Activated T-helper 1 cell treated with anti-CD3 and anti-CD28 coated beads, Interleukin-2, amount 50 U/mL, for 16 hours (primary cell): ENCODE measurements around the gene PAN3.

Source experiments
- DNase-seq, 2 donors: peaks; one replicate each; pipeline ENCODE4 v3.0.0-alpha.2; 2020; ENCODE audit warnings: low read depth in 1 of 2, low spot score in 1 of 2

Gene PAN3

GRCh38 chr13:28219408-28220099 lies 81.2 kb downstream of the PAN3 start:
- no peak for DNase-seq

- no peak for DNase-seq
These were observed 81.8 kb downstream of the PAN3 start for GRCh38 chr13:28220166-28220565.

DNA sequence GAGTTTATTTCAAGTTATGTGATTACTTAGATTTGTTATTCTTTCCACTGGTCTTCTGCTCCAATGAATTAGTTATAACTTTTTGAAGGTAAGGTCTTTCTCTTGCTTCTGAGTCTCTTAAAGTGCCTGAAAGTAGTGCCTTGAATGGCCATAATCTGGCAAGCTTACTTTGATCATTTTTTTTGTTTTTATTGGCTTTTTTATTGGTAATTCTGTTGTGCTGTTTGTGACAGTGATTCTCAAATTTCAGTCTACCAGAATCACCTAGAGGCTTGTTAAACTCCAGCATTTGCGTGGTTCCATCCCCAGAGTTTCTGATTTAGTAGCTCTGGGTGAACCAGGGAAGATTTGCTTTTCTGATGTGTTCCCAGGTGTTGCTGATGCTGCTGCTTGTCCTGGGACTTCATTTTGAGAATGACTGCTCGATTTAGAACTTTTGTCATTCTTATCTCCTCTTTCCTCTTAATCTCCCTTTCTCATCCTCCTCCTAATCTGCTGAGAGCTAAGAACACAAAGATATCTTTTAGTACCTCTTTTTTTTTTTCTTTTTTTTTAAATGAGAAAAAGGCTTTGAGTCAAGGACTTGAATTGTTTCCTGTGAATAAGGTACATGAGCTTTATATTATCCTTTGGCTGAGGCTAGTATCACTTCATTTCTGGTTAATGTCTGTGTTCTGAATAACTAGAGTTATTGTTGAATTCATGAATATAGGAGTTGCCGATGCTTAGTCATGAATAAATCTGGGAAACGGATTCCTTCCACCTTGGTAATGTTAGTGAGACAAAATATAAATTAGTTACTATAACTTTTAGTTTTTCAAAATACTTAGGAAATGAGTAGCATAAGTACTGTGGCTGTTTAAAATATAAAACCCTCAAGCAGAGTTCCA lies 91.4 kb downstream of the PAN3 start:
- DNase-seq = no peak

- DNase-seq = no peak
These were observed 93.3 kb downstream of the PAN3 start for GRCh38 chr13:28231642-28232041.

DNA sequence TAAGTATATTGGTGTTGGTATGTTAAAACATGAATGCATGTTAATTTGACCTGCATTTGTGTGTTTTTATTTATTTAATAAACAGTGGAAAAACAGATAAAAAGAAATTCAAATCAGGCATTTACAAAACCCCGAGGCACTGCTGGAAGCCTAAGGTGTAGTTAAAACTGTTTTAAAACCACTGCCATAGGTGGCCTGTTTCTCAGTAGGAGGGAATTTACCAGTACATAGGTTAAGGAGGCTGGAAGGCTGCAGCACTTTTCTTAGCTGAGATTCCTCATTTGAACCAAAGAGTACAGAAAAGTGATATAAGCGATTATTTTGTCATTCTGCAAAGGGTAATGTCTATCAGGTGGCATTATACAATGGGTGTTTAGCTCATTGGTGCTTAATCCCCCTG lies 99.6 kb downstream of the PAN3 start:
- DNase-seq = no peak

- no peak for DNase-seq
These were observed 101.0 kb downstream of the PAN3 start for GRCh38 chr13:28239374-28239773.

DNA sequence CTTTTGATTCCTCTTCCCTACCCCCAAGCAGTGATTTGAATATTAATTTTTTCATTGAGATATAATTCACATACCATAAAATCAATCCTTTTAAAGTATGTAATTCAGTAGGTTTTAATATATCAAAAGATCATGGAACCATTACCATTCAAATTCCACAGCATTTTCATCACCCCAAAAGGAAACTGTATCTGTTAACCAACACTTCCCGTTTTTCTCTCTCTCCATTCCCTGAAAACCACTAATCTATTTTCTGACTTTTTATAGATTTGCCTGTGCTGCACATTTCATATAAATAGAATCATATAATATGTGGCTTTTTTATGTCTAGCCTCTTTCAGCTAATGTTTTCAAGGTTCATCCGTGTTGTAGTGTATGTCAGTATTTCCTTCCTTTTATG lies 107.1 kb downstream of the PAN3 start:
- no peak for DNase-seq

- no peak for DNase-seq
These were observed 108.5 kb downstream of the PAN3 start for GRCh38 chr13:28246891-28247290.

DNA sequence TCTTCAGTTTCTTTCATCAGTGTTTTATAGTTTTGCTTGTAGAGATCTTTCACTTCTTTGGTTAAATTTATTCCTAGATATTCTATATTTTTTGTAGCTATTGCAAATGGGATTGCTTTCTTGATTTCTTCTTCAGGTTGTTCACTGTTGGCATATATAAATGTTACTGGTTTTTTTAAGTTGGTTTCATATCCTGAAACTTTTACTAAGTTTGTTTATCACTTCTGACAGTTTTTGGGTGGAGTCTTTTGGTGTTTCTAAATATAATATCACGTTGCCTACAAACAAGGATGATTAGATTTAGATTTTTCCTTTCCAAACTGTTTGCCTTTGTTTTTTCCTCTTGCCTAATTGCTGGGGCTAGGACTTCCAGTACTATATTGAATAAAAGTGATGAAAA lies 109.7 kb downstream of the PAN3 start:
- no peak for DNase-seq

DNA sequence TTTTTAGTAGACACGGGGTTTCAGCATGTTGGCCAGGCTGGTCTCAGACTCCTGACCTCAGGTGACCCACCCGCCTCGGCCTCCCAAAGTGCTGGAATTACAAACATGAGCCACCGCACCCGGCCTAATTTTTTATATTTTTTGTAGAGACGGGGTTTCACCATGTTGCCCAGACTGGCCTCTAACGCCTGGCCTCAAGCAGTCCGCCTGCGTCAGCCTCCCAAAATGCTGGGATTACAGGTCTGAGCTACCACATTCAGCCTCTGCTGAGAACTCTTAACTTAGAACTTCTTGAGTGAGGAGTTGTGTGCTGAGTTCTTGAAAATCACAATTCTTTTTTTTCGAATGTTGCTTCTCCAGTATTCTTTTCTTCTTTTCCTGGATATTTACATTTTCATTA lies 112.2 kb downstream of the PAN3 start:
- DNase-seq = no peak

- DNase-seq = no peak
These were observed 113.1 kb downstream of the PAN3 start for GRCh38 chr13:28251466-28251865.

DNA sequence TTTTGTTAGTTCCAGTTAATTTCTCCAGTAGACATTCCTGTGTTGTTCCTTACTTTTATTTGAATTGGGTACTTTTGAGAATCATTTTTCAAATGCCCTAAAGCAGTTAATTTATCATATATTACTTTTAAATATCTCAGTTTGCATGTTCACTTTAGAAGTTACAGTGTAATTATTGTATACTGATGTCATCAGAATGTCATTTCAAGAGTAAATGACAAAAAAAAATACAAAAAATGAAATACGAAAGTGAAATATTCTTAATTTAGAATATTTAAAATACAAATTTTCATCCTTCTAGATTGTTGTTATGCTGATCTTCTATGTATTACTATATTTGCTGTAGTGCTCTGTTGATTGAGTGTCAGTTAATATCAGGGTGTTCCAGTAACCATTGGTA lies 114.2 kb downstream of the PAN3 start:
- DNase-seq = no peak

GRCh38 chr13:28257305-28257704 lies 119.0 kb downstream of the PAN3 start:
- DNase-seq = no peak

GRCh38 chr13:28258417-28258816 lies 120.1 kb downstream of the PAN3 start:
- DNase-seq = no peak

- DNase-seq = no peak
These were observed 129.2 kb downstream of the PAN3 start for GRCh38 chr13:28267497-28267896.

DNA sequence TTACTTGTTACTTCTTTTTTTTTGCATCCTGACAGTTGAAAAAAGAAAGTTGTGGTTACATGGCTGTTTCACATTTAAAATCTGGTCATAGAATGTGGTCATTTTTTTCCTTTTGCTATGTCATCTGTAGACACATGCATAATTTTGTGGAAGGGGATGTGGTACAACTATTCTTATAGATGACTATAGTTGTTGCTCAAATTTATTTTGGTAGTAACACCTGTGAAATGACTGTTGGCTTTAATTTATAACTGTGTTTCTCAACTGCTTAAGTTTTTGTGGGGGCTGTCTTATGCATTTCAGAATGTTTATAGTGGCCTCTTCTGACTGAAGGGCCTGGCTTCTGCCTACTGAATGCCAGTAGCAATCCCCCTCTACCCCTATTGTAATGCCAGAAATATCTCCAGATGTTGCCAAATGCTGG lies 130.5 kb downstream of the PAN3 start:
- no peak for DNase-seq

DNA sequence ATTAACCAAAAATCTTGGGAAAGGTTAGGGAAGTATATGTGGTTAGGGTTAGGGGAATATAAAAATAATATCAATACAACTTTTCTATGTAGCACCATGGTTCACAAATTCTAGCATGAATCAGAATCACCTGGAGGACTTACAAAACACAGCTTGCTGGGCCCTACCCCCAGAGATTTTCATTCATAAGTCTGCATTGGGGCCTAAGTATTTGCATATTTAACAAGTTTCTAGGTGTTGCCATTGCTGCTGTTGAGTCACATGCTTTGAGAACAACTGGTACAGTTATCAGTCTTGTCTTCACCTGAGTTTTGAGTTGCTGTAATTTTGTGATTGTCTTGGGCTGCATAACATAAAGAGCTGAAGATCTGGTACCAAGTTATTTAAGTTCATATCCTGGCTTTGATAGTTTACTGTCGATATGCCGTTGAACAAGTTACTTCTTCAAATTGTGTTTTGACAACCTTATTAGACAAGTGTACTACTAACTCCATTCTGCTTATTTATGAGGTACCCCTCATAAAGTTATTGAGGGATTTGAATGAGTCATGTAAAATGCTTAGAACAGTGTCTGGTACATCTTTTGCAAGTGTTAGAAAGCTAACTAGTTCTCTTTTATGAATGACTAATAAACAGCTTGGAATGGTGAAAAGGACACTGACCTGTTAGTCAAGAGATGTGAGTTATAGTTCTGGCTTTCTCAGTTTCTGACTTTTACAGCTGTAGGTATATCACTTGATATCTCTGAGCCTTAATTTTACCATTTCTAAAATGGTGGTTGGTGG lies 132.9 kb downstream of the PAN3 start:
- no peak for DNase-seq

- no peak for DNase-seq
These were observed 135.6 kb downstream of the PAN3 start for GRCh38 chr13:28273919-28274318.

DNA sequence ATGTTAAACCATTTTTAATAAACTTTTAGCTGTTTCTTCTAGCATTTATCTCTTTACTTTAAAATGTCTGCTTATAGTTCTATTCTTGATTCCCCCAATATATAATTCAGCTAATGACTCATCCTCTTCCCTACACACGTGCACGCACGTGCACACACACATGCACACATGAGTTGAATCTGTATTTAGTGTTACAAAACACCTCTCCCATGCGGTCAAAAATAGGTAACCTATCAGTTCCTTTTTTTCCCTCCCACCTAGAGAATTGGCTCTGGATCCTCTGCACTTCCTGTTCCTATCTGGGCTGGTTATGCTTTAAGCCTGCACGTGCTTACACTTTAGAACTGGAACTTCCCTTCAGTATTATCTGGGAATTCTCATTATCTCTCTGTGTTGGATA lies 144.1 kb downstream of the PAN3 start:
- no peak for DNase-seq

GRCh38 chr13:28283600-28283999 lies 145.3 kb downstream of the PAN3 start:
- no peak for DNase-seq

GRCh38 chr13:28286263-28286662 lies 147.9 kb downstream of the PAN3 start:
- DNase-seq = no peak

- no peak for DNase-seq
These were observed 159.0 kb downstream of the PAN3 start for GRCh38 chr13:28297341-28297740.
